Stimulated activated naive CD8-positive, alpha-beta T cell treated with anti-CD3 and anti-CD28 coated beads, Interleukin-15, amount 100 ng/mL, for 72 hours (primary cell): ENCODE data around the gene MFAP2.
"Not testable (repeated sequence)": the region's sequence is repeated elsewhere in the genome, so short reads cannot be mapped to it uniquely, and the experiment has no call there.

Experiments used
- ATAC-seq: fragments of 150-1000 bp; cut with Tn5 transposase; 2 replicates; pipeline ENCODE4 v1.10.0; 2021; ENCODE audit warnings: mild to moderate bottlenecking, moderate library complexity
- DNase-seq, 2 donors: peaks; one replicate each; pipeline ENCODE4 v3.0.0; 2021 to 2022
- H3K27ac Mint-ChIP-seq, 2 donors: one replicate each; pipeline ENCODE4 v1.8.0; 2022; ENCODE audit warnings: mild to moderate bottlenecking in 2 of 2, mixed read lengths in 2 of 2, moderate library complexity in 2 of 2
- H3K27me3 Mint-ChIP-seq: one replicate; pipeline ENCODE4 v1.8.0; 2022; ENCODE audit warnings: mixed read lengths
- H3K4me1 Mint-ChIP-seq: one replicate; pipeline ENCODE4 v1.8.0; 2022; ENCODE audit warnings: mild to moderate bottlenecking, mixed read lengths
- H3K4me3 Mint-ChIP-seq, 2 donors: one replicate each; pipeline ENCODE4 v1.8.0; 2022; ENCODE audit warnings: mild to moderate bottlenecking in 2 of 2, mixed read lengths in 2 of 2, moderate library complexity in 1 of 2
- H3K9me3 Mint-ChIP-seq, 2 donors: one replicate each; pipeline ENCODE4 v1.8.0; 2022; ENCODE audit warnings: mixed read lengths in 2 of 2

Gene MFAP2

GRCh38 chr1:16964169-16964568, 16.3 kb downstream of the MFAP2 start:
- peaks cover 26% of the 10 kb centered on the region for H3K4me1 Mint-ChIP-seq
- not testable (repeated sequence) for DNase-seq, H3K9me3 Mint-ChIP-seq, ATAC-seq, H3K27me3 Mint-ChIP-seq, H3K4me3 Mint-ChIP-seq, H3K27ac Mint-ChIP-seq

GRCh38 chr1:16961297-16962133, 18.9 kb downstream of the MFAP2 start:
- H3K9me3 Mint-ChIP-seq = no peaks in the 10 kb centered on the region
- H3K4me1 Mint-ChIP-seq = peaks cover 26% of the 10 kb centered on the region
- DNase-seq = no peak
- peak overlapping the region; percentile 67 to 78 for H3K27ac Mint-ChIP-seq
- peak overlapping the region; percentile 77 to 79 for H3K4me3 Mint-ChIP-seq
- no peak for ATAC-seq
- no peaks in the 10 kb centered on the region for H3K27me3 Mint-ChIP-seq

GRCh38 chr1:16960560-16961296, 19.7 kb downstream of the MFAP2 start:
- Mint-ChIP-seq H3K4me1 (peaks cover 26% of the 10 kb centered on the region), H3K4me3 (peak overlapping the region; percentile 79 to 83), H3K27ac (peak overlapping the region; percentile 67 to 82), H3K9me3 (no peaks in the 10 kb centered on the region), H3K27me3 (no peaks in the 10 kb centered on the region)
- peak; percentile 77 to 86 for DNase-seq
- ATAC-seq = peak; percentile 92

GRCh38 chr1:16958475-16958874, 21.9 kb downstream of the MFAP2 start:
- H3K27me3 Mint-ChIP-seq = no peaks in the 10 kb centered on the region
- H3K27ac Mint-ChIP-seq = no peak overlapping the region
- H3K4me3 Mint-ChIP-seq = no peak overlapping the region
- no peak for ATAC-seq
- H3K9me3 Mint-ChIP-seq = no peaks in the 10 kb centered on the region
- no peak for DNase-seq
- H3K4me1 Mint-ChIP-seq = peaks cover 18% of the 10 kb centered on the region

- no peaks in the 10 kb centered on the region for H3K27me3 Mint-ChIP-seq
- peaks cover 21% of the 10 kb centered on the region for H3K4me1 Mint-ChIP-seq
- no peaks in the 10 kb centered on the region for H3K9me3 Mint-ChIP-seq
- no peak overlapping the region for H3K4me3 Mint-ChIP-seq
- ATAC-seq = no peak
- no peak overlapping the region for H3K27ac Mint-ChIP-seq
- no peak for DNase-seq
Measured at GRCh38 chr1:16957731-16958130, 22.7 kb downstream of the MFAP2 start.

- H3K27me3 Mint-ChIP-seq = no peaks in the 10 kb centered on the region
- no peak overlapping the region for H3K4me3 Mint-ChIP-seq
- H3K4me1 Mint-ChIP-seq = peaks cover 23% of the 10 kb centered on the region
- no peaks in the 10 kb centered on the region for H3K9me3 Mint-ChIP-seq
- DNase-seq = no peak
- no peak for ATAC-seq
- H3K27ac Mint-ChIP-seq = no peak overlapping the region
Measured at GRCh38 chr1:16956775-16957174, 23.6 kb downstream of the MFAP2 start.

GRCh38 chr1:16955186-16955585, 25.2 kb downstream of the MFAP2 start:
- no peaks in the 10 kb centered on the region for H3K27me3 Mint-ChIP-seq
- peaks cover 11% of the 10 kb centered on the region for H3K4me1 Mint-ChIP-seq

GRCh38 chr1:16954579-16954978, 25.8 kb downstream of the MFAP2 start:
- Mint-ChIP-seq H3K4me3 (no peak overlapping the region), H3K4me1 (peaks cover 7% of the 10 kb centered on the region), H3K27me3 (no peaks in the 10 kb centered on the region), H3K27ac (no peak overlapping the region), H3K9me3 (no peaks in the 10 kb centered on the region)
- DNase-seq (no peak), ATAC-seq (no peak)

More at GRCh38 chr1:16955186-16955585, 25.2 kb downstream of the MFAP2 start:
- no peak overlapping the region for H3K27ac Mint-ChIP-seq
- DNase-seq (no peak), ATAC-seq (no peak)
- no peak overlapping the region for H3K4me3 Mint-ChIP-seq
- no peaks in the 10 kb centered on the region for H3K9me3 Mint-ChIP-seq

GRCh38 chr1:16952376-16952775, 28.0 kb downstream of the MFAP2 start:
- H3K4me3 Mint-ChIP-seq, H3K9me3 Mint-ChIP-seq, H3K4me1 Mint-ChIP-seq, ATAC-seq, H3K27me3 Mint-ChIP-seq, H3K27ac Mint-ChIP-seq, DNase-seq: not testable (repeated sequence)

- H3K9me3 Mint-ChIP-seq, H3K27ac Mint-ChIP-seq, H3K4me3 Mint-ChIP-seq, DNase-seq, ATAC-seq, H3K27me3 Mint-ChIP-seq, H3K4me1 Mint-ChIP-seq: not testable (repeated sequence)
Measured at GRCh38 chr1:16949026-16949425, 31.4 kb downstream of the MFAP2 start.

- H3K4me1 Mint-ChIP-seq, H3K9me3 Mint-ChIP-seq, H3K27me3 Mint-ChIP-seq, DNase-seq, ATAC-seq, H3K4me3 Mint-ChIP-seq: not testable (repeated sequence)
- peak overlapping the region in 1 of 2 donors; percentile 27 for H3K27ac Mint-ChIP-seq
Measured at GRCh38 chr1:16948282-16948891, 32.0 kb downstream of the MFAP2 start.

- Mint-ChIP-seq H3K27me3 (no peaks in the 10 kb centered on the region), H3K4me3 (no peak overlapping the region), H3K27ac (no peak overlapping the region), H3K4me1 (no peaks in the 10 kb centered on the region), H3K9me3 (no peaks in the 10 kb centered on the region)
- DNase-seq (no peak), ATAC-seq (peak; percentile 31)
Measured at GRCh38 chr1:16946646-16947045, 33.8 kb downstream of the MFAP2 start.

- H3K9me3 Mint-ChIP-seq, H3K4me1 Mint-ChIP-seq, H3K27me3 Mint-ChIP-seq, H3K4me3 Mint-ChIP-seq, DNase-seq: not testable (repeated sequence)
- ATAC-seq = peak; percentile 23
- H3K27ac Mint-ChIP-seq = peak overlapping the region in 1 of 2 donors; percentile 87
Measured at GRCh38 chr1:16946185-16946584, 34.2 kb downstream of the MFAP2 start.

- not testable (repeated sequence) for H3K27ac Mint-ChIP-seq, H3K4me1 Mint-ChIP-seq, H3K9me3 Mint-ChIP-seq, H3K4me3 Mint-ChIP-seq, DNase-seq, ATAC-seq, H3K27me3 Mint-ChIP-seq
Measured at GRCh38 chr1:16945512-16945911, 34.9 kb downstream of the MFAP2 start.

- Mint-ChIP-seq H3K27ac (peak overlapping the region in 1 of 2 donors; percentile 27), H3K4me1 (no peaks in the 10 kb centered on the region), H3K9me3 (no peaks in the 10 kb centered on the region), H3K27me3 (no peaks in the 10 kb centered on the region), H3K4me3 (no peak overlapping the region)
- DNase-seq (no peak), ATAC-seq (no peak)
Measured at GRCh38 chr1:16944038-16944437, 36.4 kb downstream of the MFAP2 start.
